CD4-positive, alpha-beta T cell treated with Interleukin-1 beta for 1 hour (primary cell): ENCODE results near the gene RELN.
"Not testable (repeated sequence)": the region's sequence is repeated elsewhere in the genome, so short reads cannot be mapped to it uniquely, and the experiment has no call there.

Source experiments
- DNase-seq, 2 donors: peaks; one replicate each; pipeline ENCODE4 v3.0.0-alpha.2; 2020 to 2022

RELN gene

GRCh38 chr7:103824251-103824650, 165.2 kb downstream of the RELN start:
- no peak for DNase-seq

- DNase-seq: no peak
Observed at GRCh38 chr7:103823084-103823483, 166.4 kb downstream of the RELN start.

GRCh38 chr7:103821092-103821491, 168.4 kb downstream of the RELN start:
- no peak for DNase-seq

GRCh38 chr7:103815972-103816371, 173.5 kb downstream of the RELN start:
- not testable (repeated sequence) for DNase-seq

- no peak for DNase-seq
Observed at GRCh38 chr7:103813970-103814369, 175.5 kb downstream of the RELN start.

GRCh38 chr7:103811997-103812396, 177.5 kb downstream of the RELN start:
- DNase-seq: peak in 1 of 2 donors; percentile 31

- no peak for DNase-seq
Observed at GRCh38 chr7:103811290-103811689, 178.2 kb downstream of the RELN start.

GRCh38 chr7:103810112-103810744, 179.2 kb downstream of the RELN start:
- no peak for DNase-seq

GRCh38 chr7:103809229-103809994, 180.0 kb downstream of the RELN start:
- no peak for DNase-seq

- DNase-seq: no peak
Observed at GRCh38 chr7:103805346-103805745, 184.1 kb downstream of the RELN start.

- DNase-seq: no peak
Observed at GRCh38 chr7:103803631-103804030, 185.8 kb downstream of the RELN start.

GRCh38 chr7:103799298-103799697, 190.2 kb downstream of the RELN start:
- no peak for DNase-seq

GRCh38 chr7:103797647-103798307, 191.7 kb downstream of the RELN start:
- DNase-seq: no peak

GRCh38 chr7:103796327-103796962, 193.0 kb downstream of the RELN start:
- no peak for DNase-seq

- no peak for DNase-seq
Observed at GRCh38 chr7:103795787-103796186, 193.7 kb downstream of the RELN start.

GRCh38 chr7:103795107-103795506, 194.4 kb downstream of the RELN start:
- DNase-seq: no peak

- no peak for DNase-seq
Observed at GRCh38 chr7:103794424-103794823, 195.0 kb downstream of the RELN start.

GRCh38 chr7:103793614-103794013, 195.8 kb downstream of the RELN start:
- DNase-seq: no peak

- no peak for DNase-seq
Observed at GRCh38 chr7:103791894-103792293, 197.6 kb downstream of the RELN start.

- not testable (repeated sequence) for DNase-seq
Observed at GRCh38 chr7:103787041-103787440, 202.4 kb downstream of the RELN start.

GRCh38 chr7:103784646-103785286, 204.7 kb downstream of the RELN start:
- DNase-seq: no peak

GRCh38 chr7:103781409-103781808, 208.0 kb downstream of the RELN start:
- no peak for DNase-seq

GRCh38 chr7:103780561-103780960, 208.9 kb downstream of the RELN start:
- not testable (repeated sequence) for DNase-seq
